Measurements from ENCODE around the gene ZNF410.

GRCh38 chr14:73944432-73945158, 57.9 kb downstream of the ZNF410 start:
- TF ChIP-seq CTCF (IDR thresholded peaks at IDR 0.05) = no peak
- TF ChIP-seq POLR2A (IDR thresholded peaks at IDR 0.05) = no peak

Measured in thyroid gland (tissue), 4 donors.